Sigmoid colon (tissue), 7 donors: Measurements from ENCODE around the gene PPP1R14B. TPM values are rescaled to one million over a fixed set of nuclear protein-coding genes. Genes with fewer than 3 reads are reported as not detected.

Source experiments
- DNase-seq: peaks from one replicate; pipeline ENCODE4 v3.0.0-alpha.2; 2019
- H3K27ac ChIP-seq, 4 donors: fragments of 200-600 bp; sonication (generic); one replicate each; pipeline ENCODE4 v1.5.1; 2016 to 2019; ENCODE audit warnings: mild to moderate bottlenecking in 1 of 4
- H3K27me3 ChIP-seq, 3 donors: fragments of 200-600 bp; sonication (generic); one replicate each; pipeline ENCODE4 v1.5.1; 2019; ENCODE audit warnings: mild to moderate bottlenecking in 1 of 3
- H3K36me3 ChIP-seq, 4 donors: fragments of 200-600 bp; sonication (generic); one replicate each; pipeline ENCODE4 v1.5.1; 2016 to 2019
- H3K4me1 ChIP-seq, 4 donors: fragments of 200-600 bp; sonication (generic); one replicate each; pipeline ENCODE4 v1.5.1; 2017 to 2019
- H3K4me3 ChIP-seq, 4 donors: fragments of 200-600 bp; sonication (generic); one replicate each; pipeline ENCODE4 v1.5.1; 2017 to 2019; ENCODE audit warnings: mild to moderate bottlenecking in 2 of 4, moderate library complexity in 1 of 4
- H3K9me3 ChIP-seq, 4 donors: fragments of 200-600 bp in 3 of 4; sonication (generic) in 3 of 4; one replicate each; pipeline versions ENCODE4 v1.5.1 to v1.6.1; 2013 to 2019
- CTCF ChIP-seq, 4 experiments: fragments of 450-650 bp in 3 of 4; fragments of 200-600 bp in 1 of 4; IDR thresholded peaks; one replicate each; pipeline ENCODE4 v1.5.1; 2016 to 2019; ENCODE audit warnings: antibody characterized with exemption in 4 of 4, mild to moderate bottlenecking in 3 of 4, moderate library complexity in 2 of 4
- EP300 ChIP-seq, 4 donors: sonication (generic); formaldehyde crosslinking; IDR thresholded peaks; one replicate each; pipeline ENCODE4 v1.6.1; 2017; ENCODE audit warnings: antibody characterized with exemption in 4 of 4
- POLR2A ChIP-seq, 2 donors: fragments of 450-650 bp; IDR thresholded peaks; one replicate each; pipeline ENCODE4 v1.6.1; 2016; ENCODE audit warnings: antibody characterized with exemption in 2 of 2, mild to moderate bottlenecking in 2 of 2, moderate library complexity in 2 of 2
- POLR2AphosphoS5 ChIP-seq, 4 donors: sonication (generic); formaldehyde crosslinking; IDR thresholded peaks; one replicate each; pipeline ENCODE4 v1.6.1; 2017; ENCODE audit warnings: antibody characterized with exemption in 4 of 4
- WGBS, 2 donors: extraction: QIAGEN DNeasy Blood & Tissue Kit; methylation state at CpG; one replicate each; pipeline ENCODE4 v1.1.7; 2013; 5-methylcytosine and 5-hydroxymethylcytosine counted together
- intact Hi-C: fragments of 100-400 bp; cut with DNase I; formaldehyde crosslinking; loops from one replicate; pipeline ENCODE4 v1.15.1; 2023
- polyA plus RNA-seq, 3 donors: library from polyadenylated mRNA; stranded (reverse); fragments of 200-250 nt; gene quantifications; one replicate each; pipeline ENCODE4 v1.2.3, GENCODE V29; 2013
- total RNA-seq, 4 donors: library from RNA; depleted of rRNA; stranded (reverse); fragments of >200 nt; gene quantifications; one replicate each; pipeline ENCODE4 v1.1.0, GENCODE V29; 2016
- donor health status: healthy with polysubstance abuse.
- donor health status: Bipolar disorder and iron deficiency.
- donor health status: healthy.

PPP1R14B gene
- total and polyA plus RNA-seq, 7 donors: 31.8 to 159 (median 66.6) TPM

GRCh38 chr11:64243236-64243854, 3.4 kb downstream of the PPP1R14B start:
- H3K4me1 ChIP-seq: peaks cover 0 to 67% (median 44%) of the 10 kb centered on the region in 4 donors
- no peak overlapping the region for H3K4me3 ChIP-seq
- no peak for DNase-seq
- TF ChIP-seq EP300 (IDR thresholded peaks at IDR 0.05) (no peak), POLR2A (IDR thresholded peaks at IDR 0.05) (no peak), CTCF (IDR thresholded peaks at IDR 0.05) (no peak)
- H3K9me3 ChIP-seq: no peaks in the 10 kb centered on the region
- intact Hi-C loops: no loop called here
- no peaks in the 10 kb centered on the region for H3K27me3 ChIP-seq
- peaks cover 0 to 21% (median 4%) of the 10 kb centered on the region in 4 donors for H3K36me3 ChIP-seq
- peak overlapping the region in 3 of 4 donors; percentile 93 to 99 (median 96) for H3K27ac ChIP-seq
- 70 to 85% methylated on average over 8 of the region's 8 CpGs for WGBS, 2 donors

GRCh38 chr11:64241491-64242374, 5.0 kb downstream of the PPP1R14B start:
- intact Hi-C loops: no loop called here
- WGBS, 2 donors: 0 to 1% methylated on average over 63 of the region's 63 CpGs
- Histone ChIP-seq H3K4me1 (peaks cover 0 to 54% (median 38%) of the 10 kb centered on the region in 4 donors), H3K27me3 (no peaks in the 10 kb centered on the region), H3K36me3 (peaks cover 0 to 37% (median 5%) of the 10 kb centered on the region in 4 donors), H3K4me3 (peak overlapping the region; percentile 85 to 97 (median 94)), H3K27ac (peak overlapping the region; percentile 93 to 99 (median 98)), H3K9me3 (no peaks in the 10 kb centered on the region)
- TF ChIP-seq POLR2AphosphoS5 (IDR thresholded peaks at IDR 0.05) (peak; percentile 83 to 91 (median 85)), CTCF (IDR thresholded peaks at IDR 0.05) (no peak), POLR2A (IDR thresholded peaks at IDR 0.05) (peak; percentile 29 to 91)
- DNase-seq: peak; percentile 86

- Histone ChIP-seq H3K27me3 (no peaks in the 10 kb centered on the region), H3K4me3 (peak overlapping the region; percentile 62 to 97 (median 89)), H3K27ac (peak overlapping the region; percentile 93 to 99 (median 98)), H3K36me3 (peaks cover 0 to 40% (median 5%) of the 10 kb centered on the region in 4 donors), H3K4me1 (peaks cover 0 to 53% (median 38%) of the 10 kb centered on the region in 4 donors), H3K9me3 (no peaks in the 10 kb centered on the region)
- 0 to 1% methylated on average over 24 of the region's 24 CpGs for WGBS, 2 donors
- intact Hi-C loops: no loop called here
- TF ChIP-seq EP300 (IDR thresholded peaks at IDR 0.05) (no peak), CTCF (IDR thresholded peaks at IDR 0.05) (no peak), POLR2AphosphoS5 (IDR thresholded peaks at IDR 0.05) (no peak), POLR2A (IDR thresholded peaks at IDR 0.05) (no peak)
- DNase-seq: peak; percentile 100
Observed at GRCh38 chr11:64241241-64241490, 5.6 kb downstream of the PPP1R14B start.

GRCh38 chr11:64240435-64241240, 6.1 kb downstream of the PPP1R14B start, which contains the start of gene FKBP2:
Gene FKBP2 (plus strand): TSS chr11:64241095. CDS start chr11:64242388, 1,293 bp downstream.
- TF ChIP-seq POLR2A (IDR thresholded peaks at IDR 0.05) (peak; percentile 78 to 87), POLR2AphosphoS5 (IDR thresholded peaks at IDR 0.05) (peak; percentile 95 to 98 (median 97)), EP300 (IDR thresholded peaks at IDR 0.05) (peak in 2 of 4 donors; percentile 33 to 79), CTCF (IDR thresholded peaks at IDR 0.05) (no peak)
- WGBS, 2 donors: 1% methylated on average over 58 of the region's 58 CpGs
- no peaks in the 10 kb centered on the region for H3K27me3 ChIP-seq
- peaks cover 0 to 40% (median 5%) of the 10 kb centered on the region in 4 donors for H3K36me3 ChIP-seq
- H3K4me3 ChIP-seq: peak within 1 kb of the TSS; percentile 85 to 97 (median 94)
- H3K4me1 ChIP-seq: peaks cover 0 to 53% (median 39%) of the 10 kb centered on the region in 4 donors
- H3K9me3 ChIP-seq: no peaks in the 10 kb centered on the region
- intact Hi-C loops: no loop called here
- peak within 1 kb of the TSS; percentile 93 to 99 (median 98) for H3K27ac ChIP-seq
- DNase-seq: peak; percentile 99
